GM12801 (cell line): Measurements from ENCODE around the gene LPIN2.

Experiments used
- CTCF ChIP-seq: IDR thresholded peaks from one replicate; pipeline ENCODE4 v1.5.1; 2011; ENCODE audit warnings: control low read depth; ENCODE audit not compliant: insufficient read length; ENCODE audit errors: extremely low read depth

The LPIN2 gene

DNA sequence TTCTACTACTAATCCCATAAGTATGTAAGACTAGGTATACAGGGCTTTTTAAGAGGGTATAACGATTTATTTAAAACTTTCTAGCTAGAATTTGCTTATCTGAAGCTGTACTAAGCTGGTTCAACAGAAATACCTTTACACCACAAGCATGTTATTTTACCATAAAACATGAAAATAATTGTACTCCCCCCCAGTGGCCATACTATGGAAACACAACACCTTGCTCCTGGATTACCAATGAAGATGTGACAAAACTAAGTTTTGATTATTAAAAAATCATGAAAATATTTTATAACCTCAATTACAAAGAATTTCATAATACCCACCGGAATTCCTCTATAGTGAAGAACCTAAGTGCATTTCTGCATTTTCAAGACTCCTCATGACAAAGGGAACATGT lies 27.3 kb downstream of the LPIN2 start:
- TF ChIP-seq CTCF, result no peak

GRCh38 chr18:2984703-2985261 lies 28.2 kb downstream of the LPIN2 start:
- no peak for TF ChIP-seq CTCF

DNA sequence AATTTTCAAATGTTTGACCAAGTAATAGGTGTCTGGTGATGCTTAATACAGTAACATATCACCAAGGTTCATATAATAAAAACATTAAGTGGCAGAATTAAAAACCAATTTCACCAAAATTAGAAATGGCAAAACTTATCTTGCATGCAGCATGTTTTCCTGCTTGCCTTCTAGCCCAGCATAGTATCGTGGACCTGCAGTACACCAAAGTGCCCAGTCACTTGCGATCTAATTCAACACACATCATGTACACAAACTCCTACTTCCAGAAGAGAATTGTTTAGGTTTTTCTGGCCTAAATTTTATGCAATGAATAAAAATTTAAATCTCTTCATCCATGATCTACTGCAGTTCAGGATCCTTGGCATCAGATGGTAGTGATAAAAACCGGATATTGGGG lies 28.9 kb downstream of the LPIN2 start:
- no peak for TF ChIP-seq CTCF

GRCh38 chr18:2983296-2983695 lies 29.6 kb downstream of the LPIN2 start:
- no peak for TF ChIP-seq CTCF

GRCh38 chr18:2982452-2983269 lies 30.3 kb downstream of the LPIN2 start:
- TF ChIP-seq CTCF, result no peak

DNA sequence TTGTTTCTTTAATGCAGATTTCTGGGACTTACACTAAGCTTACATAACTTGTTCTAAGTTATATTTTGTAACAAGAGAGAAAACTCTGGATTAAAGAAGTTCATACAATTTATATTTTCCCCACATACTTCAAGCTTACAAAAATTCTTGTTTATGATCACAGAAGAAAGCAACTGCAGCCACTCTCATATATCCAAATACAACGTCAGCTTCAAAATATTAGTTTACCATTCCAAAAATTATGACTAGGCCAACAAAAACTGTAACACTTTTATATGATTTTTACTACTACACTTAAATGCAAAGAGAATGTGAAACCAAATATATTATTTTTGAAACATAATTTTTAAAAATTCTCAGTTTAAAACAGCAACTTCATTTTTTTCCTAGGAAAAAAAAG lies 30.9 kb downstream of the LPIN2 start:
- TF ChIP-seq CTCF, result no peak

DNA sequence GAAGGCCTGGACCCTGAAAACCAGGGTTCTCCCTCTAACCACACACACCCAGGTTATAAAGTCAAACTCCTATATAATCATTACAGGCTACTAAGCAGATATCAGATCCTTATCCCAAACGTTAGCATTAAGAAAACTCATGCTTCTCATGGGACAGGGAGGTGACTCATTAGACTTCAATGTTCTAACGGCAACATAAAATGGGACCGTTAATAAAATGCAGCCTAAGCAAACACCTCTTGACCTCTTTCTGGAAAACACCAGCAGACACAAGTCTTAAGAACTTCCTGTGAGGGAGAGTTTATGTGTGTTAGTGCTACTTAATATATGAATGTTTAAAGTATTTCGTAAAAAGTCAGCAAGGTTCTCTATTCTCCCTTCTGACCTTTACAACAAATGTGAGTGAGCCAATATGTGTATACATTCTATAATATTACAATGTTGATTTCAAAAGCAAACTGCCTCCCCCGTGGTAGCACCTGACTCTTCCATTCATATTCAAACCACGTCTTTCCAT lies 31.7 kb downstream of the LPIN2 start:
- TF ChIP-seq CTCF, result no peak
